OCI-LY1 (cell line): ENCODE results near the gene KLHL2.

Source experiments
- EZH2 ChIP-seq: fragments of 200-600 bp; sonication (generic), shearing (Covaris generic); IDR thresholded peaks from 2 replicates; pipeline ENCODE4 v1.8.0; 2017; ENCODE audit warnings: borderline replicate concordance, mixed run types, mild to moderate bottlenecking, antibody characterized with exemption, low read length, moderate library complexity, mixed read lengths
- TF ChIP-seq, protein P1 (sequence below): fragments of 200-600 bp; sonication (generic), shearing (Covaris generic); IDR thresholded peaks from 2 replicates; pipeline ENCODE4 v1.5.1; 2017; ENCODE audit warnings: mild to moderate bottlenecking, antibody characterized with exemption, low read length, moderate library complexity, mixed read lengths

DNA sequence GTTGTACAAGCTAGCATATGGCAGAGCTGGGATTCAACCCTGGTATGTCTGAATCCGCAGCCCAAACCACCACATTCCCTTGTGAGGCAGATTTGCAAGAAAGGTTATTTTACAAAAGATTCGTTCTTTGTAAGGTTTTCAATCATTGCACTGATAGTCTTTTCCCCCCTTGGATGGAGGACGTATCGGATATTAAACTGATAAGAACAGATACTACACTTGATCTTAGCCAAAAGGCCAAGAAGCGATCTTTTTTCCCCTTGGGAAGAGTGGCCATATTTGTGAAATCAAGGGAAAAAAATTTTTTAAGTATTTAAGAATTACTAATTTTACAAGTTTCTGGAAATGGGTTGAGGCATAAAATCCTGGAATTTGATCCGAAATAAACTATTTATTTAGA is 85.7 kb downstream of the KLHL2 start:
- TF ChIP-seq, protein P1, sequence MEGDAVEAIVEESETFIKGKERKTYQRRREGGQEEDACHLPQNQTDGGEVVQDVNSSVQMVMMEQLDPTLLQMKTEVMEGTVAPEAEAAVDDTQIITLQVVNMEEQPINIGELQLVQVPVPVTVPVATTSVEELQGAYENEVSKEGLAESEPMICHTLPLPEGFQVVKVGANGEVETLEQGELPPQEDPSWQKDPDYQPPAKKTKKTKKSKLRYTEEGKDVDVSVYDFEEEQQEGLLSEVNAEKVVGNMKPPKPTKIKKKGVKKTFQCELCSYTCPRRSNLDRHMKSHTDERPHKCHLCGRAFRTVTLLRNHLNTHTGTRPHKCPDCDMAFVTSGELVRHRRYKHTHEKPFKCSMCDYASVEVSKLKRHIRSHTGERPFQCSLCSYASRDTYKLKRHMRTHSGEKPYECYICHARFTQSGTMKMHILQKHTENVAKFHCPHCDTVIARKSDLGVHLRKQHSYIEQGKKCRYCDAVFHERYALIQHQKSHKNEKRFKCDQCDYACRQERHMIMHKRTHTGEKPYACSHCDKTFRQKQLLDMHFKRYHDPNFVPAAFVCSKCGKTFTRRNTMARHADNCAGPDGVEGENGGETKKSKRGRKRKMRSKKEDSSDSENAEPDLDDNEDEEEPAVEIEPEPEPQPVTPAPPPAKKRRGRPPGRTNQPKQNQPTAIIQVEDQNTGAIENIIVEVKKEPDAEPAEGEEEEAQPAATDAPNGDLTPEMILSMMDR = no peak
- no peak for TF ChIP-seq EZH2
